Measurements from ENCODE around the gene PGF. TPM values are rescaled to one million over a fixed set of nuclear protein-coding genes. Genes with fewer than 3 reads are reported as not detected.

The PGF gene
- total and polyA plus RNA-seq, 2 donors = 7.0 to 7.5 TPM

GRCh38 chr14:74948228-74949175 lies 6.9 kb downstream of the PGF start:
- DNase-seq (ENCODE audit: low read depth in 6 of 9, low spot score in 9 of 9) = no peak
- Histone ChIP-seq H3K4me1 (ENCODE audit: control insufficient read depth in 2 of 2, insufficient read depth in 2 of 2, low read length in 2 of 2) (peaks cover 0 to 24% of the 10 kb centered on the region in 2 donors), H3K27me3 (ENCODE audit: control insufficient read depth in 2 of 2, insufficient read depth in 1 of 2, low read length in 1 of 2) (peaks cover 0 to under 1% of the 10 kb centered on the region in 2 donors), H3K36me3 (ENCODE audit: control insufficient read depth in 2 of 2, insufficient read depth in 2 of 2, low read length in 1 of 2) (no peaks in the 10 kb centered on the region), H3K4me3 (ENCODE audit: low read length in 2 of 2) (no peak overlapping the region), H3K27ac (ENCODE audit: low read depth in 1 of 2, low read length in 1 of 2) (no peak overlapping the region), H3K9me3 (ENCODE audit: control insufficient read depth in 2 of 2, insufficient read depth in 1 of 2, low read length in 1 of 2) (peaks cover 0 to 7% of the 10 kb centered on the region in 2 donors)
- 92% methylated on average over 23 of the region's 23 CpGs for WGBS

GRCh38 chr14:74947353-74948227 lies 7.8 kb downstream of the PGF start:
- Histone ChIP-seq H3K4me3 (ENCODE audit: low read length in 2 of 2) (no peak overlapping the region), H3K27ac (ENCODE audit: low read depth in 1 of 2, low read length in 1 of 2) (no peak overlapping the region), H3K36me3 (ENCODE audit: control insufficient read depth in 2 of 2, insufficient read depth in 2 of 2, low read length in 1 of 2) (no peaks in the 10 kb centered on the region), H3K4me1 (ENCODE audit: control insufficient read depth in 2 of 2, insufficient read depth in 2 of 2, low read length in 2 of 2) (peaks cover 0 to 27% of the 10 kb centered on the region in 2 donors), H3K27me3 (ENCODE audit: control insufficient read depth in 2 of 2, insufficient read depth in 1 of 2, low read length in 1 of 2) (no peaks in the 10 kb centered on the region), H3K9me3 (ENCODE audit: control insufficient read depth in 2 of 2, insufficient read depth in 1 of 2, low read length in 1 of 2) (peaks cover 0 to 3% of the 10 kb centered on the region in 2 donors)
- WGBS = 94% methylated on average over 13 of the region's 13 CpGs
- no peak for DNase-seq (ENCODE audit: low read depth in 6 of 9, low spot score in 9 of 9)

DNA sequence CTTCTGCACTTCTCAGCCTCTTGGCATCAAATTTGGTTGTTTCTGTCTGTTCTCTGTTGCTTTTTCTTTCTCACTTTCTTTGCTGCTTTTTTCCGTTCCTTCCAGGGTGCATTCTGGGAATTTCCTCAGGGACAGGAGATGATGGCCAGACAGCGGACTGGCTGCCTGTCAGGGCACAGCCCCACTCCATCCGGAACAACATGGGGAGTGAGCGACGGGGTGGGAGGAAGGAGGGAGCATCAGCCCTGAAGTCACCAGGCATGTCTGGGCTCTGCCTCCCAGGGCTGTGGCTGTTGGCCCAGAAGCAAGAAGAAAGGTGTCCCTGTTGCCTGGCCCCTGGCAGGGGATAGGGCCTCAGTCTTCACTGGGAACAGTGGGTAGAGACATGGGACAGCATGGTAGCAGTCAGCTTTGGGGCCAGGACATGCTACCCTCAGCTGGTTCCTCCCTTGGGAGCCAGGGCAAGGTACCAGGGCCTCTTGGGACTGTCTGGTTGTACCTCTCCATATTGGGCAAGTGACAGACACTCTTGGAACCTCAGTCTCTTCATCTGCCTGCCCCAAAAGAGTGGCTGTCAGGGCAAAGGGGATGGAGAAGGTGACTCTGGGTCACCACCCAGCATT lies 8.6 kb downstream of the PGF start:
- Histone ChIP-seq H3K36me3 (ENCODE audit: control insufficient read depth in 2 of 2, insufficient read depth in 2 of 2, low read length in 1 of 2) (no peaks in the 10 kb centered on the region), H3K9me3 (ENCODE audit: control insufficient read depth in 2 of 2, insufficient read depth in 1 of 2, low read length in 1 of 2) (peaks cover 0 to 3% of the 10 kb centered on the region in 2 donors), H3K4me1 (ENCODE audit: control insufficient read depth in 2 of 2, insufficient read depth in 2 of 2, low read length in 2 of 2) (peaks cover 5 to 28% of the 10 kb centered on the region in 2 donors), H3K27ac (ENCODE audit: low read depth in 1 of 2, low read length in 1 of 2) (no peak overlapping the region), H3K27me3 (ENCODE audit: control insufficient read depth in 2 of 2, insufficient read depth in 1 of 2, low read length in 1 of 2) (no peaks in the 10 kb centered on the region), H3K4me3 (ENCODE audit: low read length in 2 of 2) (no peak overlapping the region)
- no peak for DNase-seq (ENCODE audit: low read depth in 6 of 9, low spot score in 9 of 9)
- WGBS = 62% methylated on average over 5 of the region's 5 CpGs

DNA sequence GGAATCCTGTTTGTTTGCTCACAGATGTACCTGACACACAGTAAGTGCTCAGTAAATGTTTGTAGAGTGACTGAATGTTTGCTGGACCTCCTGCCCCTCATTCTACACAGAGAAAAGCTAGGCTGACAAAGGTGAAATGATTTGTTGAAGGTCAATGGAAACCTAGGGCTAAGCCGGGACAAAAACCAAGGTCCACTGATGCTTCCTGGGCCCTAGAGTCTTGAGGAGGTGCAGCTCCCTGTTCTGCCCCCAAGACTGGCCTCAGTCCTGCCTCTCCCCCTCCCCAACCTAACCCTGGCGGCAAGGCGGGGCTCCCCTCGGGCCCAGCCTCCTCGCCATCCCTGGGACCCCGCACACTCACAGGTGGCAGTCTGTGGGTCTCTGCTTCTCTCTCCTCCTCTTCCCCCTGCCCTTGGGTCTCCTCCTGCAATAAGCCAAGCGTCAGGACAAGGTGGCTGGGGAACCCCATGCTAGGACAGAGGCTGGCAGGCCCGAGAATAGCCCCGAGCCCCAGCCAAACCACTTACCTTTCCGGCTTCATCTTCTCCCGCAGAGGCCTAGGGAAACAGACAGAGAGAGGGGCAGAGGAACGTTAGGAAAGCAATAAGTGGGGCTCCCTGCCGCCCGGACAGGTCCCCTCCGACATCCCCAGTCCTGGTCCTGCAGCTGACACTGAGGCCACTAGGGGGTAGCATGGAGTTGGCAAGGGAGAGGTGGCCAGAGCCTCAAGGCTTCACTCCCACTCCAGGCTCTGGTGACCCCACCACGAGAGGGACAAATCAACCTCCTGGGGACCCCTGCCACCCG lies 9.3 kb downstream of the PGF start:
- H3K9me3 ChIP-seq (ENCODE audit: control insufficient read depth in 2 of 2, insufficient read depth in 1 of 2, low read length in 1 of 2) = peaks cover 0 to 3% of the 10 kb centered on the region in 2 donors
- H3K4me1 ChIP-seq (ENCODE audit: control insufficient read depth in 2 of 2, insufficient read depth in 2 of 2, low read length in 2 of 2) = peaks cover 10 to 32% of the 10 kb centered on the region in 2 donors
- 46% methylated on average over 17 of the region's 17 CpGs for WGBS
- DNase-seq (ENCODE audit: low read depth in 6 of 9, low spot score in 9 of 9) = peak in 7 of 9 donors; percentile 44 to 75 (median 62)
- no peak overlapping the region for H3K4me3 ChIP-seq (ENCODE audit: low read length in 2 of 2)
- no peak overlapping the region for H3K27ac ChIP-seq (ENCODE audit: low read depth in 1 of 2, low read length in 1 of 2)
- H3K36me3 ChIP-seq (ENCODE audit: control insufficient read depth in 2 of 2, insufficient read depth in 2 of 2, low read length in 1 of 2) = no peaks in the 10 kb centered on the region
- no peaks in the 10 kb centered on the region for H3K27me3 ChIP-seq (ENCODE audit: control insufficient read depth in 2 of 2, insufficient read depth in 1 of 2, low read length in 1 of 2)

DNA sequence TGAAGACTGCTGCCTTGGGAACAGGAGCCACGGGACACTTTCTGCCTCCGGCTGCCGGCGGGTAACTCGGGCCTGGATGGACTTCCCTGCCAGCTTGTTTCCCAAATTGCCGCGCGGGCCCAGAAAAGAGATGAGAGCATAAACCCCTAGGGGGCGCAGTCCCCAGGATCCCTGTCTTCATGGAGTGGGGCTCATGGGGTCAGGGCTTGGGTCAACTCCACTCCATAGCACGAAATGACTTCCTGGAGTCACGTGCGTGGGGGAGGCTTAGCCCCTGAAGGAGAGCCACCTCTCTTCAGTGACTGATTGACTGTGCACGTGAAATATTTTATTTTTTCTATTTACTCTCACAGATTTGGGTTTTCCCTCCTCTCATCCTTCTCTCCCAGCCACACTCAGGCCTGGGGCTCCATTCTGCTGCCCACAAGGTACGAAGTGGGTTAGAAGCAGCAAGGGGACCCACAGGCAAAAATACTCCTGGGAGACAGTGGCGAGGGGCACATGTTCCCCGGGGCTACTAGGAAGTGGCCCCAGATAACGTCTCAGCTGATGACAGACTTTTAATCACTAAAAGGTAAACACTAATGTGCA lies 10.0 kb downstream of the PGF start:
- WGBS = 89% methylated on average over 17 of the region's 17 CpGs
- H3K36me3 ChIP-seq (ENCODE audit: control insufficient read depth in 2 of 2, insufficient read depth in 2 of 2, low read length in 1 of 2) = no peaks in the 10 kb centered on the region
- DNase-seq (ENCODE audit: low read depth in 6 of 9, low spot score in 9 of 9) = no peak
- H3K27me3 ChIP-seq (ENCODE audit: control insufficient read depth in 2 of 2, insufficient read depth in 1 of 2, low read length in 1 of 2) = no peaks in the 10 kb centered on the region
- H3K27ac ChIP-seq (ENCODE audit: low read depth in 1 of 2, low read length in 1 of 2) = no peak overlapping the region
- no peak overlapping the region for H3K4me3 ChIP-seq (ENCODE audit: low read length in 2 of 2)
- peaks cover 0 to 3% of the 10 kb centered on the region in 2 donors for H3K9me3 ChIP-seq (ENCODE audit: control insufficient read depth in 2 of 2, insufficient read depth in 1 of 2, low read length in 1 of 2)
- H3K4me1 ChIP-seq (ENCODE audit: control insufficient read depth in 2 of 2, insufficient read depth in 2 of 2, low read length in 2 of 2) = peaks cover 10 to 36% of the 10 kb centered on the region in 2 donors

DNA sequence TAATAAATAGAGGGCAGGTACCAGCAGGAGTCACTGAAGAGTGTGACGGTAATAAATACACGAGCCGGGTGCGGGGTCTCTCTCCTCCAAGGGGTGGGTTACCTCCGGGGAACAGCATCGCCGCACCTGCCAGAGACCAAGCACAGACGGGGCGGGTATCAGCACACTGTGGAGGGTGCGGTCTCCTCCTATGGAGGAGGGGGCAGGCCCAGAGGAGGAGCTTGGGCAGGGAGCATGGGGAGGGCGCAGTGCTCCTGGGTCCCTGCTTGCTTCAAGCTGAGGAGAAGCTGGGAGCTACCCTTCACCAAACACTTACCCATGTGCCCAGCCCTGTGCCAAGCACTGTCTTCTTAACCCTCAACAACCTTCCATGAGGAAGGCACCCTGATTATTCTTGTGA lies 12.8 kb downstream of the PGF start:
- no peaks in the 10 kb centered on the region for H3K27me3 ChIP-seq (ENCODE audit: control insufficient read depth in 2 of 2, insufficient read depth in 1 of 2, low read length in 1 of 2)
- DNase-seq (ENCODE audit: low read depth in 6 of 9, low spot score in 9 of 9) = peak in 3 of 9 donors; percentile 49 to 67 (median 53)
- H3K9me3 ChIP-seq (ENCODE audit: control insufficient read depth in 2 of 2, insufficient read depth in 1 of 2, low read length in 1 of 2) = peaks cover 0 to 10% of the 10 kb centered on the region in 2 donors
- H3K4me1 ChIP-seq (ENCODE audit: control insufficient read depth in 2 of 2, insufficient read depth in 2 of 2, low read length in 2 of 2) = peaks cover 10 to 42% of the 10 kb centered on the region in 2 donors
- no peaks in the 10 kb centered on the region for H3K36me3 ChIP-seq (ENCODE audit: control insufficient read depth in 2 of 2, insufficient read depth in 2 of 2, low read length in 1 of 2)
- H3K4me3 ChIP-seq (ENCODE audit: low read length in 2 of 2) = peak overlapping the region in 1 of 2 donors; percentile 26
- WGBS = 96% methylated on average over 11 of the region's 11 CpGs
- H3K27ac ChIP-seq (ENCODE audit: low read depth in 1 of 2, low read length in 1 of 2) = peak overlapping the region in 1 of 2 donors; percentile 80

DNA sequence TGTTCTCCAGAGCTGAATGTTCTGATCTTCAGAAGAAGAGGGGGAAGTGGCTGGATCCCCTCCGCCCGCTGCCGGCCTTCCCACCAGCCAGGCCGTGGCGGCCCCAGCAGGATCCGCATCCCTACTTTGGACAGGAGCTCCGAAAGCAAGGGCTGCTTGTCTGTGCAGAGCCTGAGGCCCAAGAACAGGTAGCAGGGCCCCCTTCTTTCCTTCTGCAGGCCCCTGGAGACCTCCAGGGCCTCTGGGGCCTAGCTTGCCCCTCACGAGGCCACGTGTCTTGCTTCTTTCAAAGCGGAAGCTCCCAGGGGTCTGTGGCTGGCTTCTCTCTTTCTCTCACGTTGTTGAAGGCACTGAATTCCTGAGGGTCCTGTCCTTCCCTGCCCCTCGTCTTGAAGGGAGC lies 13.2 kb downstream of the PGF start:
- Histone ChIP-seq H3K9me3 (ENCODE audit: control insufficient read depth in 2 of 2, insufficient read depth in 1 of 2, low read length in 1 of 2) (peaks cover 0 to 10% of the 10 kb centered on the region in 2 donors), H3K4me1 (ENCODE audit: control insufficient read depth in 2 of 2, insufficient read depth in 2 of 2, low read length in 2 of 2) (peaks cover 10 to 42% of the 10 kb centered on the region in 2 donors), H3K36me3 (ENCODE audit: control insufficient read depth in 2 of 2, insufficient read depth in 2 of 2, low read length in 1 of 2) (no peaks in the 10 kb centered on the region), H3K27ac (ENCODE audit: low read depth in 1 of 2, low read length in 1 of 2) (peak overlapping the region; percentile 66 to 80), H3K4me3 (ENCODE audit: low read length in 2 of 2) (peak overlapping the region; percentile 21 to 26), H3K27me3 (ENCODE audit: control insufficient read depth in 2 of 2, insufficient read depth in 1 of 2, low read length in 1 of 2) (no peaks in the 10 kb centered on the region)
- peak in 1 of 9 donors; percentile 59 for DNase-seq (ENCODE audit: low read depth in 6 of 9, low spot score in 9 of 9)
- WGBS = 84% methylated on average over 12 of the region's 12 CpGs

DNA sequence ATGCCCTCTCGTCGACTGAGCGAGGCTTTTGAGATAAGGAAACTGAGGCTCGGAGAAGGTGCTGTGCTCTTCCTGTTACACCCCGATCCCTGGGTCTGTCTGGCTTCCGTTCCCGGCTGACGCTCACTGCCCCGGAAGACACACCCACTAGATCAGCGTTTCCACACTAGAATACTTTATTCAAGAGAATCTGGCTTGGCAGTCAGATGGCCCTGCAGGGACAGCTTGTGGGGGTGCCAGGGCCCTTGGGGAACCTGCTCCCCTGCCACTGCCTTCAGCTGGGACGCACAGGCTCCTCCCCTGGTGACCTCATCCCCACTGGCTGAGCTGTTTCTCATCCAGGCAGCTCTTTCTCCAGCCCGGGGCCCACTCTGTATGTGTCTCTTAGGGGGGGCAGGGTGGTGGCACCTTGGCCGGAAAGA lies 13.7 kb downstream of the PGF start:
- Histone ChIP-seq H3K9me3 (ENCODE audit: control insufficient read depth in 2 of 2, insufficient read depth in 1 of 2, low read length in 1 of 2) (peaks cover 0 to 10% of the 10 kb centered on the region in 2 donors), H3K27ac (ENCODE audit: low read depth in 1 of 2, low read length in 1 of 2) (peak overlapping the region; percentile 70 to 80), H3K27me3 (ENCODE audit: control insufficient read depth in 2 of 2, insufficient read depth in 1 of 2, low read length in 1 of 2) (no peaks in the 10 kb centered on the region), H3K36me3 (ENCODE audit: control insufficient read depth in 2 of 2, insufficient read depth in 2 of 2, low read length in 1 of 2) (no peaks in the 10 kb centered on the region), H3K4me3 (ENCODE audit: low read length in 2 of 2) (peak overlapping the region; percentile 21 to 26), H3K4me1 (ENCODE audit: control insufficient read depth in 2 of 2, insufficient read depth in 2 of 2, low read length in 2 of 2) (peaks cover 10 to 42% of the 10 kb centered on the region in 2 donors)
- WGBS = 21% methylated on average over 13 of the region's 13 CpGs
- DNase-seq (ENCODE audit: low read depth in 6 of 9, low spot score in 9 of 9) = peak in 6 of 9 donors; percentile 25 to 82 (median 56)

Data from thymus (tissue), 11 donors.